Hepatic stellate cell (primary cell): Measurements from ENCODE around the gene CORO7.
"Not testable (repeated sequence)": the region's sequence is repeated elsewhere in the genome, so short reads cannot be mapped to it uniquely, and the experiment has no call there.

Experiments used
- DNase-seq: peaks from one replicate; pipeline ENCODE4 v3.0.0; 2011; ENCODE audit warnings: low spot score

Gene CORO7

GRCh38 chr16:4401510-4401909 lies 14.9 kb downstream of the CORO7 start:
- DNase-seq: no peak

GRCh38 chr16:4401094-4401501 lies 15.3 kb downstream of the CORO7 start:
- no peak for DNase-seq

GRCh38 chr16:4399001-4399730 lies 17.2 kb downstream of the CORO7 start:
- DNase-seq: no peak

DNA sequence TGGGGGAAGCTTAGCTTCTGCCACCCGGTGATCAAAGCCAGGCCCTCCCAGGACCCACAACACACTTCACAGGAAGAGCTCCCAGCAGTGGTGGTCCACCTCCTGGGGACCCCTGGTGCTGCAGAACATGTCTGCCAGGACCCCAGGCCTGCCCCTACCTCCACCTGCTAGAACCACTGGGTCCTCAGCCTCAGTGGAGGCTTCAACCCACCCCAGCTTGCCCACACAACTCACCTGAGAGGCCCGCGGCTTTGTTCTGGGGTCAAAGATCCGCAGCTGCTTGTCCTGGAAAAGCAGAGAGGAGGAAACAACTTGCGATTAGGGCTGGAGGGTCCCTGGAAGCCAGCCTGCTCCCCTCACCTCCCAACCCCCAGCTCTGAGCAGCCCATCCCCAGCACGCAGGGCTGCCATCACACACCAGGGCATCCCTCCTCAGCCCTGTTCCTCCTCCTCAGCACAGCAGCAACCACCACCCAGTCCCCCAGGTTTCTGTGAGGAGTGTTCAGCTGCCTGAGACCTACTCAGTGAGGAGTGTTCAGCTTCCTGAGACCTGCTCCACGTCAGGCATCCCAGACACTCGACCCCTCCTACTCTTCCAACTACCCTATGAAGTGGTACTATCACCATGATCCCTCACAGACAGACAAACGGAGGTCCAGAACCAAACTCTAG lies 21.2 kb downstream of the CORO7 start:
- DNase-seq: no peak

DNA sequence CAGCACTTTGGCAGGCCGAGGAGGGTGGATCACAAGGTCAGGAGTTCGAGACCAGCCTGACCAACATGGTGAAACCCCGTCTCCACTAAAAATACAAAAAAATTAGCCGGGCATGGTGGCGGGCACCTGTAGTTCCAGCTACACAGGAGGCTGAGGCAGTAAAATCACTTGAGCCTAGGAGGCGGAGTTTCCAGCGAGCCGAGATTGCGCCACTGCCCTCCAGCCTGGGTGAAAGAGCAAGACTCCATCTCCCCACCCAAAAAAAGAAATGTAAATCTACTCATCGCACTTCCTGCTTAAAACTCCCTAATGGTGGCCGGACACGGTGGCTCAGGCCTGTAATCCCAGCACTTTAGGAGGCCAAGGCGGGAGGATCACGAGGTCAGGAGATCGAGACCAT lies 22.5 kb downstream of the CORO7 start:
- not testable (repeated sequence) for DNase-seq

- peak; percentile 76 for DNase-seq
These were observed 23.2 kb downstream of the CORO7 start for GRCh38 chr16:4393240-4393600.

DNA sequence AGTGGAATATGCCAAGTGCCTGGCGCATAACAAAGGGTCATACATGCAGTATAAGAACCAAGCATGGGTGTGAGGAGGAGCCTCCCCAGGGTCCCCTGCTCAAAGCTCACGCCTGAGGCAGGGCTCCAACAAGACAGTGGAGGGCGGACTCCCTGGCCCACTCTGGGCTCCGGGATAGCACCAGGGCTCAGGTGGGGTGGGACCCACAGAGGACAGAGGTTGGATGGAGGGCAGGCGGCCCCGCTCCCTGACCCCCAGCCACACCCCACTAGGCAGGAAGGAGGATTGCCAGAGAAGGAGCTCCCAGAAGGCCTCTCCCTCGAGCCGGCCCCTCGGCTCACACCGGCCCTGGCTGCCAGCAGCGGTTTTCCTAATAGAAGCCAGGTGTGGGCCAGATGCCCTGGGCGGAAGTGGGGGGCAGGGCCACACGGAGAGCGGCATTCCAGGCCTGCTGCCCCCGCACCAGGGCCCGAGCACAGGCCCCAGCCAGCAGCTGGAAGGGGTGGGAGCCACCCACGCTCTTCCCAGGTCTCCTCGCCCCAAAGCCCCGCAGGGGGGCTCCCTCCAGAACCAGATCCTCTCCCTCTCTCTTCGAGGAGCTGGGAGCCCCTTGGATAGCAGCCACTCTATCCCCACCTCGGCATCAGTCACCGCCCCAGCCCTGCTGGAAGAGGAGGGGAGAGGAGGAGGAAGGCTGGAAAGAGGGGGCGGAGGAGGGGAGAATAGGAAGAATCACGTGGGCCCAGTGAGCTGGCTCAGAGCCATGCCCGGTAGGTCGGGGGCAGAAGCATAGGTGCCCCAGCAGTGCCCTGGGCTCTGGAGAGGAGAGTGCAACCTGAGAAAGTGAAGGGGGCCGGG lies 23.8 kb downstream of the CORO7 start:
- peak; percentile 70 for DNase-seq

GRCh38 chr16:4391631-4392381 lies 24.6 kb downstream of the CORO7 start:
- DNase-seq: no peak

DNA sequence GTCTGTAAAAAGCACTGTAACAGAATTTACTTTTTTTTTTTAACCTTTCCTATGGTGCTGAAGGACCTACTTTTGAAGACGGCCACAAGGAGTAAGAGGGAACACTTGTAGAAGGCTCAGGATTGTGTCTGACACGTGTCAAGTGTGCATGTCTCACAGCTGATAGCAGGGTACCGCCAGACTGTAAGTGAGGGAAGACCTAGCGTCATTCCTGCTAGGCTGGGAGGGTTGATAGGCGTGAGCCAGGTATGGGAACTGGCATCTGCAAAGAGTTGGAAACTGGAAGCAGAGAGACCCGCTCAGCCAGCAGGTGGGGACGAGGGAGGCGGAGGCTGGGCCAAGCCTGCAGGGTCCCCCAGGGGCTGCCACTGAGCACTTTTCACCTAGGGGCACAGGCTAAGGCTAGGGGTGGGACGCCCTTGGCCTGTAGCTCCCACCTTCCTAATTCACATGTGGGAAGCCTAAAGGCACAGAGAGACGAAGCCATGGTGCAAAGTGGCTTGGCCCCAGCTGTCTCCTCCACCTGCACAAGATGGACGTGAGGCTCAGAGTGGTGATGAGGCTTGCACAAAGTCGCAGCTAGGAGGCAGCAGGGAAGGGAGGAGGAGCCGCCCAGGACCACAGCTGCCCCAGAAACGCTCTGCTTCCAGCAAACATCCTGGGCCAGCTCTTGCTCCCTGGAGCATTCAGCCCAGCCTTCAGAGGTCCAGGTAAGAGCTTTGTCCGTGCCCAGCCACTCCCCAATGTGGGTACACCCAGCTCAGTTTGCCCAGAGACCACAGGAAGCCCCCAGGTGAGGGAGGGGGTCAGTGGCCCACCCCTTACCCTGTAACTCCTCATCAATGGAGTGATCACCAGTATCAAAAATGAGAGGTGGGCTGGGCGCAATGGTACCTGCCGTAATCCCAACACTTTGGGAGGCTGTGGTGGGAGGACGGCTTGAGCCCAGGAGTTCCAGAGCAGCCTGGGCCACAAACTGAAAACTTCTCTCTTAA lies 25.8 kb downstream of the CORO7 start:
- DNase-seq: peak; percentile 49

- no peak for DNase-seq
These were observed 27.1 kb downstream of the CORO7 start for GRCh38 chr16:4389051-4389955.

- peak; percentile 96 for DNase-seq
These were observed 27.9 kb downstream of the CORO7 start for GRCh38 chr16:4388271-4389021.

DNA sequence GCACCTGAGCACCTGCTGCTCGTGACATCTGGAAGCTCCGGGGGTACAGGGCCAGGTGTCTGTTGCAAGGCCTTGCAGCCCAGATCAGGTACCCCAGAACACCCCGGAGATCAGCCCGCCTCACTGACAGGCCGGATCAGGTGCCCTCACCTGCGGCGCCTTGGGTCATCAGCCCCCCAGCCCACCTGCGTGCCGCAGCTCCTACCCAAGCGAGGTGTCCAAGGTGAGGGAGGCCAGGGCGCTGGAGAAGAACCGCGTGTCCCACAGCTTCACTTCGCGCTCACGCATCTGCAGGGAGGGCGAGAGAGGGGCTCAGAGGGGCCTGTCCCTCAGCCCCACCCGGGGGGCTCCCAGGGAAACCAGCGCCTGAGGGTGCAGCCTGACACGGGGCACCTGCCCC lies 28.6 kb downstream of the CORO7 start:
- no peak for DNase-seq

DNA sequence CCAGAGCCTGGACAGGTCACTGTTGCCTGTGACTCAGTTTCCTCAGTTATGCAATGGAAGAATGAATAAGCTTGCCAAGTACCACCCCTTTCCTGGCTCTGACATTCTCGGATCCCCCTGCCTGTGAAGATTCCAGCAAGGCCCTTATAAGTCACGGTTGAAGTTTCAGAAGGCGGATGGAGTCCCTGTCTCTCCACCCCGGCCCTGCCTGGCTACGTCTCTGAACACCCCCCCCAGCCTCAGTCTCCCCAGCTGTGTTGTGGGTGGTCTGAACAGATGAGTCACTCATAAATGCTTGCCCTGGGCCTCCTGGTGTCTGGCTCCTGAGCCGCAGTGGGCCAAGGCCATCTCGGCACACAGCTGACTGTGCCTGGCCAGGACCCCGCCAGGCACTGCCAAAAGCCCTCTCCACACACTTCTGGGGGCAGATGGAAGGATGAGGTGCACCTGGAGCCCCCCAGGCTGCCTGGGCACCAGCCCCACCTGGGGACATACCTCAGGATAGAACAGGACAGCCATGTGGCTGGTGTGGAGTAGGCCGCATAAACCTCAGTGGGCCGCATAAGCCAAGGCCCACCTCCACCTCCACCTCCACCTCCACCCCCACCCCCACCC lies 29.3 kb downstream of the CORO7 start:
- no peak for DNase-seq

DNA sequence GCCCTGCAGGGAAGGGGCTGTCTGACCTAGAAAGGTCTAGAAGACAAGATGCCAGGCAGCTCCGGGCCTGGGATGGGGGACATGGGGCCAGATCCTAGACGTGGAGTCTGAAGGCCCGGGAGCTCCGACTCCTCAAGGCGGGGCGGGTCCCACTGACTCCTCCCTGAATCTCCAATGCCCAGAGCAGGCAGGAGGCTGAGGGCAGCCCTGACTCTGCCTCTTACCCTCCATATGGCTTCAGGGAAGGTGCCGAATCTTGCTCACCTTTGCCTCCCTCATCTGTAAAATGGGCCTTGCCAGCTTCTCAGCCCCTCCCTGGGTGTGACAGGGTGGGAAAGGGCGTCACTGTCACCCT lies 30.0 kb downstream of the CORO7 start:
- DNase-seq: peak; percentile 77

- no peak for DNase-seq
These were observed 30.5 kb downstream of the CORO7 start for GRCh38 chr16:4385789-4386450.

DNA sequence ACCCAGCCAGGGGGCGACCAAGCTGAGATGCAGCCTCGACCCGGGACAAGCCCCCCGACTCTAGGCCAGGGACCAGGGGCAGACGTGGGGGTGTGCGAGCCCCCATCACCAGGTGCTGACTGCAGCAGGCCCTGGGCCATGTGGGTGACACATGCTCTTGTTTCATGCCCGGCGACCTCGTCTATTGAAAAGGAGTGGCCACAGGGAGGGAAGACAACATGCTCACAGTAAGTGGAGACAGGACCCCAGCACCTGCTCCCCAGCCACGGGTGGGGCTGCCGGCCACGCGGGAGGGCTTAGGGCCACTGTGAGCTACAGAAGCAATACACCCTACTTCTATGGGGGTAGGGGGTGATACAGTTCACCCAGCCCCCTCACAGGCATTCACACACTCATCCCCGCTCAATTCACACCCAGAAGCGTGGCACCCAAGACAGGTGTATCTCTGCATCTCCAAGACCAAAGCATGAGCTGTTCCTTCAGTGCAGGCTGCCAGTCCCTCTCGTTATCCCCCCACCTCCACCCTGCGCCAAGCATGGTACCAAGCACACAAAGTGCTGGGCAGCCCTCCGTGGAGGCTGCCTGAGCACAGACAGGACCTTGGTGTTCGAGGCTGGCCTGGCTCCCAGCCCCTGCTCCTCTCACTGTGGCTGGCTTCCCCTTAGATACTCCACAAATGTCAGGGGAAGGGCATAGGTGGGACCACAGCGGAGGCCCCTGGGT lies 31.2 kb downstream of the CORO7 start:
- no peak for DNase-seq

- no peak for DNase-seq
These were observed 31.9 kb downstream of the CORO7 start for GRCh38 chr16:4384509-4384942.
